ENCODE results near the gene SKAP1.

Gene SKAP1

DNA sequence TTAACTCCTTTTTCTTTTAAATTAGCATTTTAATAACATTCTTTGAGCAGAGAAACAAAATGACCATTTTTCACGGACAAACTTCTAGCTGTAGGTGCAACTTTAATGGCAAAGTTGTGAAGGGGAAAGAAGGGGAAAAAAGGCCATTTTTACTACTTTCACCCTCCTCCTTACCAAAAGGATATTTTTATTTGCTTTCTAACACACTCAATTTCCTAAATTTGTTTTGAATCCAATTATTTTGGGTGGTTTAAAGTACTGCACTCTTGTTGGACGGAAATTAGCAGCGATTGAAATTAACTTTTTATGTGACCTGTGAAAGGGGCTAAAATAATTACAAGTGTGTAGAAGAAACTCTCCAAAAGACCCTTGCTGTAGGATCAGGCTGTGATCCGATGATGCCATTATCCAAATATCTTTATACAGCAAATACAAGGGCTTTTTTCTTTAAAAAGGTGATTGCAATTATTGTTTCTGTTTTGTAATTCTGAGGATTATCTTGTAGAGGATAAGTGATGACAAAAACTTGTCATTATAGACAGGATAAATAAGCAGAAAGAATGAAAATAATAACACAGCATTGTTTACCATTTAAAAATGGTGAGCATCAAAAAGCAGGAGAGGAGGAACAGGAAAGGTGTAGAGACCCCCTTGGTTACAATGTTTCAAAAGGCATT lies 280.1 kb downstream of the SKAP1 start:
- DNase-seq (ENCODE audit: low read depth in 2 of 2, low spot score in 1 of 2) = no peak

DNA sequence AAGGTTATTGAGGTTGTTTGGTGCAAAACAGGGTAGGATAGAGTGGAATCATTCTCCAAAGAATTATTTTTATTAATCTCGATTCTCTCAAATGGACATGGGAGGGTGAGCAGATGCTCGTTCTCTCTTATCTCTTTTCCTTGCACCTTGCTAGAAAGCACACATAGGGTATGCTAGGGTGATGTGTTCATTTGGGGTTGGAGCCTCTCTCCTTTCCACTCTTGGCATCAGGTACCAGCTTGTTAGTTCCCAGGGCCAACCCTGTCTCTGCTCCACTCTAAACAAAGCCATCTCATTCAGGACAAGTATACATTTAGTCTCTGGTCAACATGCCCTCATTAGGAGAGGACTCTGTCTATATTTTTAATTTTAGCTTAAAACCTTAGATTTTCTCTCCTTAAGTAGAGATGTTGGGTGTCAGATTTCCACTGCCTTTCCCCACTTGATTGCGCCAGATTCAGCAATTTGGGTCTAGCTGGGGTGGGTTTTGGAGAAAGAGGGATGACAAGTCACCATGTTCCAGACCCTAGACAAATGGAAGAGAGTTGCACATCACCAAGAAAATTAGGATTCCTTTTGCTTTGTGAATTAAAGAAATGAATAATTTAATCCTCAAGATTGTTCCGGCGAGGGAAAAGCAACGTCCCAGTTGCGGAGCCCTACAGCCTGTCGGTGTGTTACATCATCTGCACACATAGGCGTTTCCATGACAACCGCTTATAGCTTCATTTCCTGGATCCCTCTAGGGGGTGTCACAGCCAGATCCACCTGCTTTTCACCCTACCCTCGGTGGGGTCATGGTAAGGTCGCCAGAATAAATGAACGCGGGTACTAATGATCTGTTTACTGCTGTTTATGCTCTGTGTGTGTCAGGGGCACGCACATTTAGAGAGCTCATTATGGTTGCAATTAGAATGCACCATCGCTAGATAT lies 280.9 kb downstream of the SKAP1 start:
- no peak for DNase-seq (ENCODE audit: low read depth in 2 of 2, low spot score in 1 of 2)

DNA sequence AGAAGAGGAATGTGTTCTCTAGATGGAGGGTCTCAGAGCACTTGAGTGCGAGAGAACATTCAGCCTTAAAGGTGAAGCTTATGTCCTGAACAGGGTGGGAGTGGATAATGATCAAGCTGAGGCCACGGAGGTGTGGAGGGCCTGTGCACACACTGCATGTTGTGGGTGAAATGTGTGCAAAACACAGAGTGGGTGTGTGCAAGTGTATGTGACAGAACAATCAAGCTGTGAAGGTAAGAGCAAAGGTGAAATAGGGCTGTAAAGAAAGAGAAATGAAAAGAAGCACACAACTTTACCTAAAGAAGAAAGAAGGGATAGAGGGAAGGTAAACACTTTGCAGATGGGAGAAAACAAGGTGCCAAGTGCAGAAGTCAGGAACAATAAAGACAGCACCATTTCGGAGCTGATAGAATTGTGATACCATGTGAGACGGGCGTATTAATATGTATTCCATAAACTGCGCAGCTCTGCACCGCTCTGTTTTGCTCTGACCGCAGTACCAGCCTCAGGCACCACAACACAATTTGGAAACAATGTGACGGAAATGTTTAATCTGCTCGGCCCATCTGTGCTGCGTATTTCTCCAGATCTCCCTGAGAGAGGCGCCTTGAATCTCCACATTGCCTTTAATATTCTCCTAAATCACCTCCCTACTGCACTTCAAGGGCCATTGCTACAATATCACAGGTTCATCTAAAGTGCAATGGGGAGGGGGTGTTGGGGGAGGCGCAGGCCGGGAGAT lies 281.8 kb downstream of the SKAP1 start:
- DNase-seq (ENCODE audit: low read depth in 2 of 2, low spot score in 1 of 2) = no peak

DNA sequence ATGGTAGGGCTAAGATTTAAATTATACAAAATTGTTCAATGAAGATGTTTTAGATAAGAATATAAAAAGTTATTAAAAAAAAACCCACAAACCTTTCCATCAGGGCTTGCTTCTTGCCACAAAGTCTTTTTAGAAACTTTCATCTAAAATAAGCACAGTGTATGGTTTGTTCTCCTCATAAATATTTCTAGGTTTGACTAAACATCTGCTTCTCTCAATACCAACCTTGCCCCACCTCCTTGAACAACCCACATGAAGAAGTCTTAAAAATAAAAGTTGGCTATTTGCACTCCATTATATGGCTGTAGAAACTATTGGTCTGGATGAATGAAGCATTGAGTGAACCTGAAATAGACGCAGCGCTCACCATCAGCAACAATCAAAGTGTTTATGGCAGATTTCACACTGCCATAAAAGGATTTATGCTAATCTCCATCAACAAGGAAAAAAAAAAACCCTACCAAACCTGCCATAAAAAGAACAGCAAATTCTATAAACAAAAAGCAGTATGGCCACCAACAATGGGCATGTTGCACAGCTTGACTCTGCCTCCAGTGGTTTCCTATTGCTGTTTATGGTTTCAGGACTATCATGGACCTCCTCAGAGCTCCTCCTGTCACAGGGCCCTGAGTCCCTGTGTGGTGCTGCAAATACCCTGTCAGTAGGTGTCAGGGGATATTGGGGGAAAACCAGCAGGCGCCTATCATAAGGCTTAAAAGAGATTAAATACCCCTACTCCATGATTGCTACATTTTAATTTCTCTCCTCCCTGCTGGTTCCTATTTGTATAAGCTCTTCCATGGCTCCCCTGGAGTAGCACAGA lies 284.8 kb downstream of the SKAP1 start:
- no peak for DNase-seq (ENCODE audit: low read depth in 2 of 2, low spot score in 1 of 2)

DNA sequence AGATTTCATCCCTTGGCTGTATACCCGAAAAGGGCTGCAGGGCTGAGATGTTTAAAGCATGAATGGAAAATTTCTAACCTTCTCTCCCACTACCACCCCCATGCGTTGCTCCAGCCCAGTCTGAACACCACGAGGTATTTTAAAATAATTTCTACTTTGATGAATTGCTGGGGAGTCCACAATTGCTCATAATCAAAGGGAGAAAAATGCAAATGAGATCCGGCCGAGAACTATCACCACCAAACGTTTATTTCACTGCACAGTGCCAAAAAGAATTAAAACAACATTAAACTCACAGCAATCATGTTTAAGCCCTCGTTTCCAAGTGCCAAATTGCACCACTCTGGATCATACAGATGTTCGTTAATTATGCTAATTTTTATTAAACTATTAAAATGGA lies 285.8 kb downstream of the SKAP1 start:
- DNase-seq (ENCODE audit: low read depth in 2 of 2, low spot score in 1 of 2) = no peak

DNA sequence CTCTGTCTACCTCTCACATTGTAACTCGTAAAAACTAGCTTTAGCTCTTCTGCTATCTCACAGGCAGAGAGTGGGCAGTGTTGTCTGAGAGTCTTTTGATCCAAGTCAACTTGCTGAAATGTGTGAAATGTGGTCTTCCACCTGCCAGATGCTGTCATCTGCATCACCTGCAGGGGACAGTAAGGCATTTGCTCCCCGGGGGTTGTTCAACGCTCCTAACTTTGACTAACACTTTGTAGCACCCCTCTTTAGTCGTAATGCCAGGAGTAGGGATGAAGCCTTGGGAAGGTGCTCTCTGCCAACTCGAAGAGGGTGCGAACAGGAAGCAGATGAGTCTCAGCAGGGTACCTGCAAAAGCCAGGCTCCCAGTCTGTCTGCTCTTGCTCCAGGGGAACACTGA lies 286.4 kb downstream of the SKAP1 start:
- DNase-seq (ENCODE audit: low read depth in 2 of 2, low spot score in 1 of 2) = no peak

DNA sequence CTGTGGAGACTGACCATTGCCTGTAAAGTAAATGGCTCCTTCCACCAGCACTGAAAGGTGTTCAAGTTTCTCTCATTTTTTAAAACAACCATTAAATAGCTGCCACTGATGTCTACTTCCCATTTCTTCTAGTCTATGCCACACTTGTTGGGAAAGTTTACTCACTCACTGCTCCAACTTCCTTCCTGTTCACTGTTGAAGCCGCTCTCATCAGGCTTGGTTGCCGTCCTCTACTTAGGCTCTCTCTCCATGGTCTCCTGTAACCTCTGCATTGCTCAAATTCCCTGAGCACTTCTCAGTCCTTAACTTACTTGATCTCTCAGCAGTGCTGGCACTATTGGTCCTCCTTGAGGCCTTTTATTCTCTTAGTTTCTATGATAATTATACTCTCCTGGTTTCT lies 290.1 kb downstream of the SKAP1 start:
- DNase-seq (ENCODE audit: low read depth in 2 of 2, low spot score in 1 of 2) = no peak

DNA sequence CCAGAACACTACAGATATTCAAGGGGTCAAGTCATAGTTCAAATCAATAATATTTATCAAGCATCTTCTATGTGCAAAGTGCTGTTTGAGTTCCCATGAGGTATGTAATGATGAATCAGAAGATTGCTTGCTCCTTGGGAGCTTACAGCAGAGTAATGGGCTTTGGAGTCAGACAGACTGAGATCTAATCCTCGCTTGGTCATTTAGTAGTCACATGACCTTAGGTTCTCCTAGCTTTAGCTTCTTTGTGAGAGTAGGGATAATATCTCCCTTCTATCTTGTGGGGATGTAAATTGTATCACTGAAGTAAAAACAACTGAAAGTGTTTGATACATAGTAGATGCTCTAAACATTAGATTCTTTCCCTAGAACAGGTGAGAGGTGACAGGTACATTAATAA lies 292.4 kb downstream of the SKAP1 start:
- DNase-seq (ENCODE audit: low read depth in 2 of 2, low spot score in 1 of 2) = no peak

DNA sequence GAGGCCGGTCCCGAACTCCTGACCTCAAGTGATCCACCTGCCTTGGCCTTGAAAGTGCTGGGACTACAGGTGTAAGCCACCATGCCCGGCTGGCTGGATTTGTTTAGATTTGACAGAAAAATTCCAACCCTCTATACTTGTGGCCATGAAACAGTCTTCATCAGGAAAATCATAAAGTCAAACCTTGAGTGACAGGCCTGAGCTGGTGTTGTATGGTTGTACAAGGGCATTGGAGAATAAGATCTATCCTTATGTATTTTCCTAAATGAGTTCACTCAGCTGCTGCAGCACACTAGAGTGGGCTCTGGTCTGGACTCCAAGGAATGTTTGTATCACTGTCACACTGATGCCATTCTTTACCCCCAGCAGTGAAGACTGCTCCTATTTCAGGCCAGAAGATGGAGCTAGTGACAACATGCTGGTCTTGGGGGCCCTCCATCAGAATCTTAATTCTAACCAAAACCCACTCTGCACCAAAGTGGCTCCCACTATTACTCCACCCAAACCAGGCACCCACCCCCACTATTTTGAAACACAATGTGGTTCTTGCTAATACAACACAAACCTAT lies 295.0 kb downstream of the SKAP1 start:
- DNase-seq (ENCODE audit: low read depth in 2 of 2, low spot score in 1 of 2) = no peak

DNA sequence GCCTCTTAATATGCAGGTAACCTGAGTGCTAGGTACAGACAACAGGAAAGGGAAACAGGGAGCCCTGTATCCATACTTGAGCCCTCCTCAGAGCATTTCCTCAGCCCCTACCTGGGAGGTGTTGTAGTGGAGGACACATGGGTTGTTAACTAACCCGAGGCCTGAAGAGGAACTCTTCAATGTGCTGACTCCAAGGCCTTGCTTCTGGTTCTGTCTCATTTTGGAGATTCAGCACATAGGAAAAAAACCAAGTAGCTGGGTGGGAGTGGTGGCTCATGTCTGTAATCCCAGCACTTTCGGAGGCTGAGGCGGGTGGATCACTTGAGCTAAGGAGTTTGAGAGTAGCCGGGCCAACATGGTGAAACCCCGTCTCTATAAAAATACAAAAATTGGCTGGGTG lies 297.6 kb downstream of the SKAP1 start:
- DNase-seq (ENCODE audit: low read depth in 2 of 2, low spot score in 1 of 2) = no peak

DNA sequence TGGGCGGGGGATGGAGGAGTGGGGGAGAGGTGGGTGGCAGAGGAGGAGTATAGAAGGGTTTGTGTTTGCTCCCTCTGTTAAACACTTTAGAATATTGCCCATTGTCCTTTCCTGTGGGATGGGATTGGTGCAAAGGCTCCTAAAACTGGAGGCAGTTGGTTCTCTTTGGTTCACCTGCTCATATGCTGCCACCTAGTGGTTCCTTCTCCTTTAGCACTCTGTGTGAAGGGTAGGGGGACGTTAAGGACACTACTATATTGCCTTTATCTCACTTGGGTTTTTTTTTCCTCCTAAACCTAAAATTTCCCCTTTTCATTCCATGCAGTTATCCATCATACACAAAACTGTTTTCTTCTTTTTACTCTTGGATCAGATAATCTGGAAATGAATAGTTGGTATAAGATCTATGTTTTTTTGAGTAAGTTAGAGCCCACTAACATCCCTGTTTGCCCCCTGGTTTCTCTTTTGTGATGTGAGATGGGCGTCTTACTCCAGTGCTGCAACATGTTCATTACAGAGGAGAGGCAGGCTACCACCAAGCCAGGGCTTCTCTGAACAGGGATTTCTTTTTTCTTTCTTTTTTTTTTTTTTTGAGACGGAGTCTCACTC lies 298.7 kb downstream of the SKAP1 start:
- peak in 1 of 2 donors; percentile 29 for DNase-seq (ENCODE audit: low read depth in 2 of 2, low spot score in 1 of 2)

DNA sequence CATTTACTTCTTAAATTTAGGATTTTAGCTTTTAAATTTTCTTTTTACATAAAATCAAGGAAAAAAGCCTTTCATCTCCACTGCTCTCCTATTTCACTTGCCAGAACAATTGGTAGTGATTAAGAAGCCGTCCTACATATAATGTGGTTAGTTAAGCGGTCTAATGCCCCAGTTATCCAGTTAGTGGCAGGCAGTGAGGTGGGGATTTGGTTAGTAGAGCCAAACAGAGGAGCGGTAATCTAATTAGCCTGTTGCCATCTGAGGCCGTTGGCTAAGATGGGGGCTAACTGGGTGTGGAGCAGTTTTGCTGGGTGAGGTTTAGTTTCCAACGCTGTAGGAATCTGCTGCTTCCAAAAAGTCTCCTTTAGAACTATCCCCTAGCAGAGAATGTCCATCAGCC lies 300.0 kb downstream of the SKAP1 start:
- no peak for DNase-seq (ENCODE audit: low read depth in 2 of 2, low spot score in 1 of 2)

DNA sequence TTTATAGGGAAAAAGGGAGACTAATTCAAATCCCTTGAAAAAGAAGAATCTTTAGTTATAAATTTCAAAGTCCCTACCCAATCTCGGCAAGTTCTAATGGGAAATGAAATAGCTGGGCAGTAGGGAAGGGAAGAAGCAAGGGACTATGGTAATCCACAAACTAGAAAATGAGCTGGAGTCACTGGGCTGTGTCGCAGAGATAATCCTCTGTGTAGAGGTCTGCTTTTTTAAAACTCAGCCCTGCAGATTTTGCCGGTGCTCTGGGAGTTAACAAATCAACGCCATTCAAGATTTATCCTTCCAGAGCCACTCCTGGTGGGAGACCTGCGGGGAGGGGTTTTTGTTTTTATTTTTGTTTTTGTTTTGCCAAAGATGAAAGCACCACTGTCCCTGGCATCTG lies 301.6 kb downstream of the SKAP1 start:
- no peak for DNase-seq (ENCODE audit: low read depth in 2 of 2, low spot score in 1 of 2)

DNA sequence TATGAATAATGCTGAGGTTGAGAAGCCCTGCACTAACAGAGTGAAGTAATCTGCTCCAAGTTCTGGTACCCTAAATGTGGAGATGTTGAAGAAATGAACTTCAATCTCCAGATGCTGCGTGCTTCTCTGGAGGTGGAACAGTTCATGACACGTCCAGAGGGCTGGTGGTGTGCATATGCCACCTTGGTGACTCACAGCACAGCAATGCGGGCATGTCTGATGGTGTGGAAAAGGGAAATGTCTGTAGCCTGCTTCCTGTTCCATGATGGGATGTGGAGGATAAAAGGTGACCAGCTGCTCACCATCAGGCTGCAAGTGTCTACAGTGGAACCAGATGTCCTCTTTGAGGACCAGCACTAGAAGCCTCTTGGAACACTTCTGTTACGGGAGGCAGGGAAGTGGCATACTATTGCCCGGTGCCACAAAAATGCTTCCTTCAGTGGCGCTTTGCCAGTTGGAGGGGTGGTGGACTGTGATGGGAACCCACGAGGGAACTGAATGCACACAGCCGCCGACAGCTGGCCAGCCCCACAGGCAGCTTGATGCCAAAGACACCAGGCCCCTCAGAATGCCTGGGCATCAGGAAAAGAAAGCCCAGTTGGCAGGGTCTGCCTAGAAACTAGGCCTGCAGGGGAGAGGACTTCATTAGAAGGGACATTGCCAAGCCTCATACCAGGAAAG lies 302.5 kb downstream of the SKAP1 start:
- no peak for DNase-seq (ENCODE audit: low read depth in 2 of 2, low spot score in 1 of 2)

DNA sequence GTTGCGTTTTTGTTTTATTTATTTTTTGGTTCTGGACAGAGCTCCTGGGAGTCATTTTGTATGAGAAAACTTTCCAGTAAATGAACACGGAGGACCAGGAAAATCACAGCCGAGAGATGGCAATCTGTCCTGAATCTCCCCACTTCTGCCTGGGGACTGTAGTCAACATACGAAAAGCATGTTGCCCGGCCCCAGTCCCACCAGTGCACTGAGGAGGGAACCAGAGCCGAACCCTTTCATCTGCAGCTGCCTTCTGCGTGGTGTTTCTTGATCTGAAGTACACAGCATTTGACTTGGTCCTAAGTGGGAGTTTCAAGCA lies 303.5 kb downstream of the SKAP1 start:
- no peak for DNase-seq (ENCODE audit: low read depth in 2 of 2, low spot score in 1 of 2)

DNA sequence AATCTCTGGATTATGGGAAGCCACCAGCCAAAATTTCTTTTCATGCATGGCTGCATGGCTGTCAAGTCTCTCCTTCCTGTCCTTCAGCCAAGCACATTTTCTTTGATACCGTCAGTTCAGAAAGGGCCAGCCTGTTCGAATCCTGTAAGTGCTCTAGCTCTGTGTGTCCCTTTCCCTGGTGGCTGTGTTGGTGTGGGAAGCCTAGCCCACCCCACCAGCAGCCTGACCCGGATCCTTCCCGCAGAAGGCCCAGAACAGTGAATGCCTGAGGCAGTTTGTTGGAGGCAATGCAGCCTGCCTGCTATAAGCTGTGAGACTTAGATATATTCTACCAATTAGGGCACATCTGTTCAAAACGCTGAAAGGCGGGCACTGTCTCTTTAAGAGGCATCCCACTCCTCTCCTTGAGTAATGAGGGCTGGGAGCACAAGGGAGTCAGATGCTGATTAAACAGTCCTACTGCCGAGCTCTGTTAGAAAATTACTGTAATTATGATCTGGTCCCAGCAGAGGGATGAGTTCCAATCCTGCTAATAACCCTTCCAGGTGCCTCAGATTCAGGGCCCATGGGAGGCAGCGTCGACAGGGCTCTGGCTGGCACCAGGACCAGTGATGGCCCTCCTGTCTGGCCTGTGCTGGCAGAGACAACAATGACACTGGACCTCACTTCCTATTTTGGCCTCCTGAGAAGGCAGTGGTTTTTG lies 304.0 kb downstream of the SKAP1 start:
- no peak for DNase-seq (ENCODE audit: low read depth in 2 of 2, low spot score in 1 of 2)

DNA sequence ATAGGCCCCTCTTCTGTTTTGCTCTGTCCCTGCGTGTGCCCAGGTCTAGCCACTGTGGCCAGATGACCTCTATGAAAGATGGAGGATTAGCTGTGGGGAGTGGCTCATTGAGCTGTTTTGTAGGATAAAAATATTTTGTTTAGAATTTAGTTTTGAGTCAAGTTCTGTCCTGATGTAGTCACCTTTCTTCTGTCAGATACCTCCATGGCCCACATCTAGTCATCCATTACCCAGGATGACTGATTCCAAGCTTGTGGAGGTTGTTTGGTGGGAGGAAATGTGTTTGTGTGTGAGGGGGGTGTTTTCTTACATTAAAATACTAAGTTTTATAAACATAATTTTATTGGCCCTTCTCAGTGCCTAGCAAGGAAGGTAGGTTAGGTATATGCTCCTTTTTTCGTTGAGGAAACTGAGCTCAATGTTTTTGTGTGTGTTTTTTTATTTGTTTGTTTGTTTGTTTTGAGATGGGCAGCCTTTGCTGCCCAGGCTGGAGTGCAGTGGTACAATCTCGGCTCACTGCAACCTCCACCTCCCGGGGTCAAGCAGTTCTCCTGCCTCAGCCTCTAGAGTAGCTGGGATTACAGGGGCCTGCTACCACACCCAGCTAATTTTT lies 306.1 kb downstream of the SKAP1 start:
- no peak for DNase-seq (ENCODE audit: low read depth in 2 of 2, low spot score in 1 of 2)

DNA sequence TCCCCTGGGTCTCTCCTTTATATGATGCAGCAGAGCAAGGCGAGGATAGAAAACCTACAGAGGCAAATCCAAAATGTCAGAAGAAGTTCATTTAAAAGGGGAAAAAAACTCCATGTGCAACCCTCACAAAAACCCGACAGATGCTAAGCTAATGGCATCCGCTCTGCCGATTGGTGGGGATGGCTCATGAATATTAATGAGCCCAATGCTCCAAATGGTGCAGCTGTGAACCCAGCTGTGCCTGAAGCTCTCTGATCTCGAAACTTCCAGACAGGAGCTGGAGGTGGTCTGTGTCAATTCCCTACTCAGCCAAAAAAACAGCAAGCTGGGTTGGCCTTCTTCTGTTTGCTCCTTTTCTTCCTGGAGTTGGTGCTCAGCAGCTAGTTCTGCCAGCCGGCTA lies 306.9 kb downstream of the SKAP1 start:
- DNase-seq (ENCODE audit: low read depth in 2 of 2, low spot score in 1 of 2) = no peak

DNA sequence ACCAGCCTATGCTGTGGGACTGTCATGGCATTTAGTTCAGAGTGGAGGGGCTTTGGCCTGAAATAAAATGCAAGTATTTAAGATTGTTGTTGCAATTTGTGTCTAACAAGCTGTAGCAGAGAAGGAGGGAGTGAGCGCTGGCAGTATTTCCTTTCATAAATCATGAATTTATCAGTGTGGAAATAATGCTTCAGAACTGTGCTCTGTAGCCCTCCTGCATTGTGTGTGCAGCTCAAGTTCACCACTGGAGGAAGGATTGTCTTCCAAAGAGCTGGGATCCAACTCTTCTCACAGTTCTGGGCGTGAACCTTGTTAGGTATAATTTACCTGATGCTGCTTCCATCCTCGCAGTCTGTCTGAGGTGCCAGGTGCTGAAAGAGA lies 307.4 kb downstream of the SKAP1 start:
- no peak for DNase-seq (ENCODE audit: low read depth in 2 of 2, low spot score in 1 of 2)

All from stimulated activated CD8-positive, alpha-beta memory T cell treated with anti-CD3 and anti-CD28 coated beads, Interleukin-4, amount 100 ng/mL, for 4 hours (primary cell).